Measurements from ENCODE around the gene CTNNAL1.
"Not testable (repeated sequence)": the region's sequence is repeated elsewhere in the genome, so short reads cannot be mapped to it uniquely, and the experiment has no call there.

DNA sequence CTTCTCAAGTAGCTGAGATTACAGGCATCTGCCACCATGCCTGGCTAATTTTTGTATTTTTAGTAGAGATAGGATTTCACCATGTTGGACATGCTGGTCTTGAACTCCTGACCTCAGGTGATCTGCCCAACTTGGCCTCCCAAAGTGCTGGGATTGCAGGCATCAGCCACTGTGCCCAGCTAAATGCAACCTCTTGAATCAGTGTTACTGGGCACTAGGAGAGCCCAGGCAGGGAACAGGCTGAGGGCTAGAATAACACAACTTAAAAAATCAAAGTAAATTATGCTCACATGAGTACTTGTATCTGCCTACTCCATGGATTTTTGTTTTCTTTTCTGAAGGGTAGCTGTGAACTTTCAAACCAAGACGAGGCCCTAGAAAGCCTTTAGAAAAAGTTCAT is 92.9 kb downstream of the CTNNAL1 start:
- TF ChIP-seq, protein P1, sequence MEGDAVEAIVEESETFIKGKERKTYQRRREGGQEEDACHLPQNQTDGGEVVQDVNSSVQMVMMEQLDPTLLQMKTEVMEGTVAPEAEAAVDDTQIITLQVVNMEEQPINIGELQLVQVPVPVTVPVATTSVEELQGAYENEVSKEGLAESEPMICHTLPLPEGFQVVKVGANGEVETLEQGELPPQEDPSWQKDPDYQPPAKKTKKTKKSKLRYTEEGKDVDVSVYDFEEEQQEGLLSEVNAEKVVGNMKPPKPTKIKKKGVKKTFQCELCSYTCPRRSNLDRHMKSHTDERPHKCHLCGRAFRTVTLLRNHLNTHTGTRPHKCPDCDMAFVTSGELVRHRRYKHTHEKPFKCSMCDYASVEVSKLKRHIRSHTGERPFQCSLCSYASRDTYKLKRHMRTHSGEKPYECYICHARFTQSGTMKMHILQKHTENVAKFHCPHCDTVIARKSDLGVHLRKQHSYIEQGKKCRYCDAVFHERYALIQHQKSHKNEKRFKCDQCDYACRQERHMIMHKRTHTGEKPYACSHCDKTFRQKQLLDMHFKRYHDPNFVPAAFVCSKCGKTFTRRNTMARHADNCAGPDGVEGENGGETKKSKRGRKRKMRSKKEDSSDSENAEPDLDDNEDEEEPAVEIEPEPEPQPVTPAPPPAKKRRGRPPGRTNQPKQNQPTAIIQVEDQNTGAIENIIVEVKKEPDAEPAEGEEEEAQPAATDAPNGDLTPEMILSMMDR (IDR thresholded peaks at IDR 0.05) = not testable (repeated sequence)
- not testable (repeated sequence) for TF ChIP-seq POLR2AphosphoS5, POLR2A (IDR thresholded peaks at IDR 0.05)

Measured in stomach (tissue), 4 donors.